OCI-LY1 (cell line): Measurements from ENCODE around the gene WDFY2.
A peak's percentile ranks its signal among the peaks of the same experiment; 100 is the strongest.

Experiments used
- H2AFZ ChIP-seq: fragments of 200-600 bp; sonication (generic), shearing (Covaris generic); 2 replicates; pipeline ENCODE4 v1.6.0; 2014; ENCODE audit warnings: antibody characterized with exemption, mild to moderate bottlenecking, low read length
- H3F3A ChIP-seq: fragments of 200-600 bp; sonication (generic), shearing (Covaris generic); 2 replicates; pipeline ENCODE4 v1.6.0; 2014; ENCODE audit warnings: mild to moderate bottlenecking, antibody characterized with exemption, low read length, moderate library complexity; ENCODE audit not compliant: insufficient read depth
- H3K27ac ChIP-seq: fragments of 200-600 bp; sonication (generic); 2 replicates; pipeline ENCODE4 v1.5.1; 2014; ENCODE audit warnings: low read length, mixed run types, mild to moderate bottlenecking, low read depth; ENCODE audit not compliant: poor library complexity, severe bottlenecking
- H3K27me3 ChIP-seq: fragments of 200-600 bp; sonication (generic); 2 replicates; pipeline ENCODE4 v1.6.0; 2014; ENCODE audit warnings: antibody characterized with exemption, mild to moderate bottlenecking, low read length, moderate library complexity; ENCODE audit not compliant: insufficient read depth
- H3K36me3 ChIP-seq: fragments of 200-600 bp; sonication (generic); 2 replicates; pipeline ENCODE4 v1.6.1; 2014; ENCODE audit warnings: mild to moderate bottlenecking, antibody characterized with exemption, low read length, moderate library complexity, mixed read lengths; ENCODE audit not compliant: insufficient read depth
- H3K4me1 ChIP-seq: fragments of 200-600 bp; sonication (generic); 2 replicates; pipeline ENCODE4 v1.5.1; 2014; ENCODE audit warnings: mild to moderate bottlenecking, low read length, moderate library complexity; ENCODE audit not compliant: insufficient read depth, severe bottlenecking
- H3K4me2 ChIP-seq: fragments of 200-600 bp; sonication (generic), shearing (Covaris generic); 2 replicates; pipeline ENCODE4 v1.6.1; 2014; ENCODE audit warnings: low read length
- H3K4me3 ChIP-seq: fragments of 200-600 bp; sonication (generic); 2 replicates; pipeline ENCODE4 v1.5.1; 2014; ENCODE audit warnings: low read length, low read depth, mild to moderate bottlenecking, mixed read lengths; ENCODE audit not compliant: poor library complexity, severe bottlenecking
- H3K79me2 ChIP-seq: fragments of 200-600 bp; shearing (Covaris generic); 2 replicates; pipeline ENCODE4 v1.6.1; 2016; ENCODE audit warnings: mixed run types, low read length, mixed read lengths; ENCODE audit not compliant: insufficient read depth
- H3K9ac ChIP-seq: fragments of 200-600 bp; sonication (generic), shearing (Covaris generic); 2 replicates; pipeline ENCODE4 v1.6.1; 2014; ENCODE audit warnings: mild to moderate bottlenecking, low read length, mixed read lengths
- H3K9me2 ChIP-seq: fragments of 200-600 bp; sonication (generic), shearing (Covaris generic); 2 replicates; pipeline ENCODE4 v1.6.1; 2014; ENCODE audit warnings: low read depth, mild to moderate bottlenecking, low read length, mixed read lengths
- H3K9me3 ChIP-seq: fragments of 200-600 bp; shearing (Covaris generic); 2 replicates; pipeline ENCODE4 v1.6.1; 2014; ENCODE audit warnings: low read length, mixed read lengths
- H4K20me1 ChIP-seq: fragments of 200-600 bp; sonication (generic), shearing (Covaris generic); 2 replicates; pipeline ENCODE4 v1.6.0; 2016; ENCODE audit warnings: mild to moderate bottlenecking, low read length; ENCODE audit not compliant: insufficient read depth
- EZH2 ChIP-seq: fragments of 200-600 bp; sonication (generic), shearing (Covaris generic); IDR thresholded peaks from 2 replicates; pipeline ENCODE4 v1.8.0; 2017; ENCODE audit warnings: borderline replicate concordance, mixed run types, mild to moderate bottlenecking, antibody characterized with exemption, low read length, moderate library complexity, mixed read lengths
- TF ChIP-seq, protein P1 (sequence below): fragments of 200-600 bp; sonication (generic), shearing (Covaris generic); IDR thresholded peaks from 2 replicates; pipeline ENCODE4 v1.5.1; 2017; ENCODE audit warnings: mild to moderate bottlenecking, antibody characterized with exemption, low read length, moderate library complexity, mixed read lengths

WDFY2 gene

GRCh38 chr13:51805925-51806324 is 221.7 kb downstream of the WDFY2 start:
- Histone ChIP-seq H3K27me3 (no peaks in the 10 kb centered on the region), H3K9me3 (no peaks in the 10 kb centered on the region), H3K9ac (no peak overlapping the region), H3K4me1 (peaks cover 48% of the 10 kb centered on the region), H3K27ac (peak overlapping the region; percentile 70), H3K9me2 (no peaks in the 10 kb centered on the region), H3F3A (no peaks in the 10 kb centered on the region), H3K36me3 (no peaks in the 10 kb centered on the region), H3K79me2 (no peaks in the 10 kb centered on the region), H2AFZ (no peak overlapping the region), H3K4me2 (peak overlapping the region; percentile 84; the same call in 1 of the 2 replicates), H4K20me1 (no peaks in the 10 kb centered on the region), H3K4me3 (no peak overlapping the region)
- TF ChIP-seq, protein P1, sequence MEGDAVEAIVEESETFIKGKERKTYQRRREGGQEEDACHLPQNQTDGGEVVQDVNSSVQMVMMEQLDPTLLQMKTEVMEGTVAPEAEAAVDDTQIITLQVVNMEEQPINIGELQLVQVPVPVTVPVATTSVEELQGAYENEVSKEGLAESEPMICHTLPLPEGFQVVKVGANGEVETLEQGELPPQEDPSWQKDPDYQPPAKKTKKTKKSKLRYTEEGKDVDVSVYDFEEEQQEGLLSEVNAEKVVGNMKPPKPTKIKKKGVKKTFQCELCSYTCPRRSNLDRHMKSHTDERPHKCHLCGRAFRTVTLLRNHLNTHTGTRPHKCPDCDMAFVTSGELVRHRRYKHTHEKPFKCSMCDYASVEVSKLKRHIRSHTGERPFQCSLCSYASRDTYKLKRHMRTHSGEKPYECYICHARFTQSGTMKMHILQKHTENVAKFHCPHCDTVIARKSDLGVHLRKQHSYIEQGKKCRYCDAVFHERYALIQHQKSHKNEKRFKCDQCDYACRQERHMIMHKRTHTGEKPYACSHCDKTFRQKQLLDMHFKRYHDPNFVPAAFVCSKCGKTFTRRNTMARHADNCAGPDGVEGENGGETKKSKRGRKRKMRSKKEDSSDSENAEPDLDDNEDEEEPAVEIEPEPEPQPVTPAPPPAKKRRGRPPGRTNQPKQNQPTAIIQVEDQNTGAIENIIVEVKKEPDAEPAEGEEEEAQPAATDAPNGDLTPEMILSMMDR = no peak
- no peak for TF ChIP-seq EZH2

DNA sequence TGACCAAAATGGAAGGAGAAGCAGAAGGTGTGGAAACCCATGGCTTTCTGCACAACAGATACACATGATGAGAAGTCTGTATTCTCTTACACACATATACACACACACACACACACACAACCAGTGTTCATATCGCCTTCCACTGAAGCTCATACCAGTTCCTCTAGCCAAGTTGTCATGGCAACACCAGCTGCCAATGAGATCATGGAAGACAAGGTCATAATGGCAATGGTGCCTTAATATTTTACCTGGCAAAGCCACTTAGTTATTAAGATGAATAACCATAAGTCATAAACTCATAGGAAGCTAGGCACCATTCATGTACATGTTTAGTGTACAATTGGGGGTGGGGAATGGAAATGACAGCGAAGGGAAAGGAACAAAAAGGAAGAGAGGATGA is 222.3 kb downstream of the WDFY2 start:
- H4K20me1 ChIP-seq = no peaks in the 10 kb centered on the region

DNA sequence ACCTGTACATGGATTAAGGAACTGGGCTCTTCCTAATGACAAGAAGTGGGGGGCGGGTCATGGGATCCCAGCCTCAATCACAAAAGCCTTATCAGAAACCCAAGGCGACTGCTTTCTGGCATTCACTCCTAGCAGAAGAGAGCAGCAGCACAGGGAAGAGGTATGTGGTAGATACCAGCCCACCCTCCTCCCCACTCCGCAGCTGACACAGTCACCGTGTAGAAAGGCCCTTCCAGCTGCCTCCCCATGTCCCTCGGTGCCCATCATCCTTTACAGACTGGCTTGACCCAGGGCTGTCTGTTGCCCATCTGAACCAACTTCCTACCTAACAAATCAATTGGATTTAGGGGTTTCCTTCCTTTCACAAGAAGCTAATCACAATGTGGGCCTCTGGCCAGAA is 222.8 kb downstream of the WDFY2 start:
- Histone ChIP-seq H3K4me2 (no peak overlapping the region), H3K36me3 (no peaks in the 10 kb centered on the region)
- TF ChIP-seq, protein P1 = no peak
- no peak for TF ChIP-seq EZH2

More for the DNA sequence above, 222.3 kb downstream of the WDFY2 start:
- H2AFZ ChIP-seq = no peak overlapping the region
- peaks cover 51% of the 10 kb centered on the region for H3K4me1 ChIP-seq
- no peaks in the 10 kb centered on the region for H3K79me2 ChIP-seq
- no peak for TF ChIP-seq EZH2
- TF ChIP-seq, protein P1 = no peak
- H3K9me2 ChIP-seq = no peaks in the 10 kb centered on the region
- H3K9me3 ChIP-seq = no peaks in the 10 kb centered on the region
- H3K4me2 ChIP-seq = no peak overlapping the region
- H3K27ac ChIP-seq = peak overlapping the region; percentile 70
- H3K36me3 ChIP-seq = no peaks in the 10 kb centered on the region
- no peaks in the 10 kb centered on the region for H3K27me3 ChIP-seq
- H3K9ac ChIP-seq = no peak overlapping the region
- H3F3A ChIP-seq = no peaks in the 10 kb centered on the region
- no peak overlapping the region for H3K4me3 ChIP-seq

More for the DNA sequence above, 222.8 kb downstream of the WDFY2 start:
- H3K9me3 ChIP-seq = no peaks in the 10 kb centered on the region
- no peaks in the 10 kb centered on the region for H4K20me1 ChIP-seq
- no peaks in the 10 kb centered on the region for H3K9me2 ChIP-seq
- H3K27ac ChIP-seq = no peak overlapping the region
- H3F3A ChIP-seq = no peaks in the 10 kb centered on the region
- H2AFZ ChIP-seq = no peak overlapping the region
- no peaks in the 10 kb centered on the region for H3K27me3 ChIP-seq
- H3K4me1 ChIP-seq = peaks cover 54% of the 10 kb centered on the region
- H3K4me3 ChIP-seq = no peak overlapping the region
- H3K9ac ChIP-seq = no peak overlapping the region
- no peaks in the 10 kb centered on the region for H3K79me2 ChIP-seq
